Inflammatory macrophage treated with lipopolysaccharide for 4 hours (primary cell): Measurements from ENCODE around the gene CNNM3.
A peak's percentile ranks its signal among the peaks of the same experiment; 100 is the strongest.
"Not testable (repeated sequence)": the region's sequence is repeated elsewhere in the genome, so short reads cannot be mapped to it uniquely, and the experiment has no call there.

Experiments
- DNase-seq: peaks from one replicate; pipeline ENCODE4 v3.0.0-alpha.2; 2020

CNNM3 gene

DNA sequence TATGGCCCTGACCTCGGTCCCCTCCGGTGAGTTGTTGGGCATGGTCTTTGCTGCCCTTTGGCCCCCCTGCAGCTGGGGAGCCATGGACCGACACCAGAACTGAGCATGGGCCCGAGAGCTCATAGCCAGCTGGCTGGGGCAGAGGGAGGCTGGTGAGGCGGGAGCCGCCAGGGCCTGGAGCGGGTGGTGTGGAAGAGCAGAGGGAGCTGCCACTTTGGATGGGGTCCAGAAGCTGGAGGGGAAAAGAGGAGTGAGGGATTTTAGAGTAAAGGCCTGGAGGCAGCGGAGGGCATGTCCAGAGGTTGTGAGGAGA lies 16.5 kb upstream of the CNNM3 start:
- DNase-seq, result no peak

DNA sequence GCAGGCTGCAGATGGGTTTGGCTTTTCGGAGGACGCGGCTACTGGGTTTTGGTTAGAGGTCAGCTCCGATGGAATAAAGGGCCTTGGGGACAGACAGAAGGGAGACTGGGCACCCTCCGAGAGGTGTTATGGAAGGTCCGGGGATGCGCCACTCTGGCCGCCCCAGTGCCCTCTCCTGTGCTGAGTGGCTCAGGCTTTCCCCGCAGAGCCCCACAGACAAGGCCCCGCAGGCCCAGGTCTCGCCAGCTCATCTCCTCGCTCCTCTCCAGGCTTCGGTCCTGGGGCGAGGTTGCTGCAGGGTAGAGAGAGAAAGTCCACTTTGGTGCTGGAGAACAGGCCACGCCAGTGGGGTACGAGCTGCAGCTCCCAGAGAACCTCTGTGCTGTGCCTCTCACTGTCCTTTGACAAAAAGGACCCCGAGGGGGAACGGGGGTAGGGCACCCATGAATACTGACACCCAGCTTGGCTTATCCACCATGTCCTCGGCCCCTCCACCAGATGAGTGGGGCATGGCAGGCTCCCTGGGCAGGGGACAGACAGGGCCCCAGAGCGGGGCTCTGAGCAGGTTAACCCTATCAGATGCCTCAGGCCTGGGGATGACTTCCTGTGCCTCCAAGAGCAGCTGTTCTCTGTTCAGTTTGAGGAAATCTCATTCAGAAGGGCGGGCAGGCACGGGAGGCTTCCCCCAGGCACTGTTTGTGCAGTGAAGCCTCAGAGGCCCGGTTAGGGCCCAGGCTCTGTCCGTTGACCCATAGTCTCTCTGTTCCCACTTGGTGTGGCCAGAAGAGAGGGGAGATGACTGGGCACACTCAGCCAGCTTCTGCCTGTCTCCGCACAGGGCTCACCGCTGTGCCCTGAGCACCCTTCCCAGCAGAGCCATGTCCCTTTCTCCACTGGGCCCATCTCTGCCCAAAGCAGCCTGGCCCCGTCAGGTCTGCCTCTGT lies 15.7 kb upstream of the CNNM3 start:
- DNase-seq, result no peak

DNA sequence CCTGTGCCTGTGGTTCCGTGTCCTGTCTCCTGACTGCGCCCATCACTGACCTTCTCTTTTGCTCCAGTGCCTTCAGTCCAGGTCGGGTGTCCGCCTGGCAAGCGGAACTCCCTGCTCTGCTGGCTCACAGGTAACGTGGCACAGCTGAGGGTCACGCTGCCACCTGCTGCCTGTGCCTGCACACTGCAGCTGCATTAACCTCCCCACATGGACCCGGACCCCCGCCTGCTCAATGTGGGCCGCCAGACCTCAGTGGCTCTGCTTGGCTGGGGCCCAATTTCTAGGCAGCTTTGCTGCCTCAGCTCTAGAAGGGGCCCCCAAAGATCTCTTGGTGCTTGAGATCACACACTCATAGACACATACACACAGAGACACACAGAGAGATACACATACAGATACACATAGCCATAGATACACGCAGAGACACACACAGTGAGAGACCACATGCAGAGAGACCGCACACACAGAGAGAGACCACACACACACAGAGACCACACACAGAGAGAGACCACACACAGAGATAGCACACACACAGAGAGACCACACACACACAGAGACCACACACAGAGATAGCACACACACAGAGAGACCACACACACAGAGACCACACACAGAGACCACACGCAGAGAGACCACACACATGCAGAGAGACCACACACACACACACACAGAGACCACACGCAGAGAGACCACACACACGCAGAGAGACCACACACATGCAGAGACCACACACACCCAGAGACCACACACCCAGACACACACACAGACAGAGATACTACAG lies 14.9 kb upstream of the CNNM3 start:
- peak; percentile 54 for DNase-seq

DNA sequence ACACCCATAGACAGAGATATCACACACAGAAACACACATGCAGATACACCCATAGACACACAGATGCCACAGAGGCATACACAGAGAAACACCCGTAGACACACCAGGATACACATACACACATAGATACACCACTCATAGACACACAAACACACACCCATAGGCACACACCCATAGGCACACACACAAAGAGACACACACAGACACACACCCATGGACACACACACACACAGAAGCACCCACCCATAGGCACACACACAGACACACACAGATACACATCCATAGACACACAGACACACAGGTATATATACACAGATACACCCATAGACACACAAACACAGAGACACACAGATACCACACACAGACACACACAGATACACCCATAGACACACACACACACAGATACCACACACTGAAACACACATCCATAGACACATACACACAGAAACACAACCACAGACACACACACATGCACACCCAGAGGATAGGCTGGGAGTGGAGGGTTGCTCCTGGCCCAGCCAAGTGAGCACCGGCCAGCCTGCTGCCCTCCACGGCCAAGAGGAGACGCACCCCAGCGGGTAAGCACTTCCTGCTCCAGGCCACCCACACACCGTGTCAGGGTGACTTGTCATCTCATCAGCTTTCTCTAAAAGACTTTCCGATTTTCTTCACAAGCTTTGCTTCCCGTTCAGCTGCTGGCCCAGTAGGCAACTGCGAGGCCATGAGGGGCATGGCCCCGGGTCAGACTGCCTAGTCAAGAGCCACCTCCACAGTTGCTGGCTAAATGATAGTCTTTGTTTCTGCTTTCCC lies 14.1 kb upstream of the CNNM3 start:
- peak; percentile 93 for DNase-seq

DNA sequence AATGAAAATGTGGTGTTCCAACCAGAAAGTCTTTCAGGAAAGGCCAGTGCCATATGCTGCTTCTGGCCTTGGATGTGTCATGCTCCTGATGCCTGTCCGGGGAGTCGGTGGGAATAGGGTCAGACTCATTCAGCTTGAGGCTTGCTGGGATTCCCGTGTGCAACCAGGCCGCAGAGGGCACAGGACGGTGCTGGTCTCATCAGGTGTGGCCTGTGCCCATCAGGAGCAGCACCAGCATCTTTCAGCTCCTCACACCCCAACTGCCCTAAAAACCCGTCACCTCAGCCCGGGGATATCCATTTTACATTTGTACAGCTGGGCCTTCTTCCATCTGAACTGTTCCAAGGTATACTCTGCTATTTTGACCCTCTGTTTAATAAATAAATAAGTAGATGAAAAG lies 13.3 kb upstream of the CNNM3 start:
- no peak for DNase-seq

DNA sequence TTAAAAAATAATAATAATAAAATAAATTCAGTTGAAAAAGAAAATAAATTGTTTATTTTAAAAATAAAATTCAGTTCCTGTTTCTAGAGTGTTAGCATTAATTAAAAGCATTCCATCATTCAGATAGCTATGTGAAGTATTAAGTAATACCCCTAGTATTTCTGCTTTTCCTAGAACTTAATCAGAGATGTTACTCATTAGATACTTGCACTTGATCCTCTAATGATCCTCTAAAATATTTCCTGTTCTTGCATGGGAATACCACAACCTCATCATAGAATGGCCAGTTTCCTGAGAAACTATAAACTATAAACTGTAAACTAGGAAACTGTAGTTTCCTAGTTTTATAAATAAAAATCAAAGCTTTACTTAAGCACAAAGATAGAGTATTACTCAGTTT lies 11.1 kb upstream of the CNNM3 start:
- peak; percentile 55 for DNase-seq

DNA sequence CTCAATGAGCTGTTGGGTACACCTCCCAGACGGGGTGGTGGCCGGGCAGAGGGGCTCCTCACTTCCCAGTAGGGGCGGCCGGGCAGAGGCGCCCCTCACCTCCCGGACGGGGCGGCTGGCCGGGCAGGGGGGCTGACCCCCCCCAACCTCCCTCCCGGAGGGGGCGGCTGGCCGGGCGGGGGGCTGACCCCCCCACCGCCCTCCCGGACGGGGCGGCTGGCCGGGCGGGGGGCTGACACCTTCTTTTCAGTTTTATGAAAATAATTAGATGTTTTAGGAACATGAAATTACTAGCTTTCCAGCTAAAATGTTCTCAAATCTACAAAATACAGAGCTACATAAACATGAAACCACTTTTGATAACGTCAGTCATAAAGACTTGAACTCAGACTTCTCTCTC lies 10.1 kb upstream of the CNNM3 start:
- DNase-seq, result not testable (repeated sequence)

DNA sequence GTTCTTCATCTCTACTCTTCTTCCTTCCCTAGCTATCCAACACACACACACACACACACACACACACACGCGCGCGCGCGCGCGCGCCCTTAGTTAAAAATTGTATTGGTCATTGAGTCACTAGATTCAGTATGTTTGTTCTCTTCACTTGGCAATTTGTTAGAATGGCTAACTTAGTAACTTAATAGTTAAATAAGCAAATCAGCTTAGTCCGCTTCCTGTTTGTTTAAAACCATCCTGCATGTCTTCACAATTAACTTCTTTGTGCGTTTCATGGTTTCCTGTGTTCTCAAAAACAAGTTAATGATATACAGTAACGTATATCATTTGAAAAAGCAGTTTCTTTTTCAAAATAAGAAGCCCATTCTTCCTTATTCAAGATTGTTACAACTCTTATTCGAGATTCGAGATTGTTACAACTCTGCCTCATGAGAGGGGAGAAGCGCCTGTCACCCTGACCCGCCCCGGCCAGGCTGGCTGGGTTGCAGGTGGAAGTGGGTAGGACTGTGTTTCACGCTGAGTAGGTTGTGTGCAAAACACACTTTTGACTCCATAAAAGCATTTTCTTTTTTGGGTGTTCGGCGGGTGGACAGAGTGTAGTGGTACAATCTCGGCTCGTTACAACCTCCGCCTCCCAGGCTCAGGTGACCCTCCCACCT lies 9.5 kb upstream of the CNNM3 start:
- DNase-seq, result no peak

DNA sequence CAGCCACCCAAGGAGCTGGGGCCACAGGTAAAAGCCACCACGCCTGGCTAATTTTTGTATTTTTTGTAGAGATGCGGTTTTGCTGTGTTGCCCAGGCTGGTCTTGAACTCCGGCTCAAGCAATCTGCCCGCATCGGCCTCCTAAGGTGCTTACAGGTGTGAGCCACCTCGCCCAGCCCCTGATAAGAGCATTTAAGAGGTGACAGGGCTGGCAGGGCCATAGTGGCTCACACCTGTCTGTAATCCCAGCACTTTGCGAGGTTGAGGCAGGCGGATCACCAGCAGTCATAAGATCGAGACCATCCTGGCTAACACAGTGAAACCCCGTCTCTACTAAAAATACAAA lies 9.0 kb upstream of the CNNM3 start:
- no peak for DNase-seq

DNA sequence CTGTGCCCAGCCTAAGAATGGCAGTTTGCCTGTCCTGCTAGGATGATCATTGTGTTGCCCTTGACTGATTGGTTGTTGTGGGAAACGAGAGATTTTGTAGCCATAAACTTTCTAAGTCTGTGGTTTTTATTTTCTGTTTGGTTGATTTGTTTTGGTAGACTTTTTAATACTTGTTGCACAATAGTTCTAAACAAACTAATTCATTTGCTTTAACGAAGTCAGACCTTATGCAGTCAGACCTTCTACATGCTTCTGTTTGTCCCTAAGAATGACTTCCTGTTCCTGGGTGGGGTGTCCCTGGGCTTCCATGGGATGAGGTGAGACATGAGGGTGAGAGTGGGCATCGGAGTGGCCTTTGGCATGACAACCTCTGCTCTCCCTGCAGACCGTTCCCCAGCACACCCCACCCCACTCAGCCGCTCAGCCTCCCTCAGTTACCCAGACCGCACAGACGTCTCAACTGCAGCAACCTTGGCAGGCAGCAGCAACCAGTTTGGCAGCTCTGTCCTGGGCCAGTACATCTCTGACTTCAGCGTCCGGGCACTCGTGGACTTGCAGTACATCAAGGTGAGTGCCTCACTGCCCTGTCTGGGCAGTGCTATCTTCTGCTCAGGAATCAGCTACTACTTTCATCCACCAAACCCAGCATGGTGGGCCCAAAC lies 7.8 kb upstream of the CNNM3 start:
- DNase-seq, result no peak

DNA sequence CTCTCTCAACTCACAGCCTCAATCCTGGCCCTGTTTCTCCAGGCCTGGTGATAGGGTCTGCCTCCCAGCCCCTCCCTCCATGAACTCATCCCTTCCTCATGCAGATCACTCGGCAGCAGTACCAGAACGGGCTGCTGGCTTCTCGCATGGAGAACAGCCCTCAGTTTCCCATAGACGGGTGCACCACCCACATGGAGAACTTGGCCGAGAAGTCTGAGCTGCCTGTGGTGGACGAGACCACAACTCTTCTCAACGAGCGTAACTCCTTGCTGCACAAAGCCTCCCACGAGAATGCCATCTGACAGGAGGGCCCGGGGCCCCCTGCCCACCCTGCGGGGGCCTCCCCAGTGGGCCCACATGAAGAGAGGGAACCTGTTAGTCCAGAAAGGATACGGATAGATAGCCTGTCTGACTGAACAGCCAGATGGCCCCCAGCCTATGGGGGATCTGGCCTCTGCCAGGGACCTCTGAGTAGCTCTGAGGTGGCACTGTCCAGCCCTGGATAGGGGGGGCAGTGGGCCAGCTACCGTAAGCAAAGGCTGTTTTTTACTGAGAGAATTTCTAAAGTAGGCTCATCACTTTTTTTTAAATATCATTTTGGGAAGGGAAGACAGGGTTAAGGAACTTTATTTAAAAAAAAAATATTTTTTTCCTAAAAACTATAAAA lies 6.7 kb upstream of the CNNM3 start:
- DNase-seq, result no peak

DNA sequence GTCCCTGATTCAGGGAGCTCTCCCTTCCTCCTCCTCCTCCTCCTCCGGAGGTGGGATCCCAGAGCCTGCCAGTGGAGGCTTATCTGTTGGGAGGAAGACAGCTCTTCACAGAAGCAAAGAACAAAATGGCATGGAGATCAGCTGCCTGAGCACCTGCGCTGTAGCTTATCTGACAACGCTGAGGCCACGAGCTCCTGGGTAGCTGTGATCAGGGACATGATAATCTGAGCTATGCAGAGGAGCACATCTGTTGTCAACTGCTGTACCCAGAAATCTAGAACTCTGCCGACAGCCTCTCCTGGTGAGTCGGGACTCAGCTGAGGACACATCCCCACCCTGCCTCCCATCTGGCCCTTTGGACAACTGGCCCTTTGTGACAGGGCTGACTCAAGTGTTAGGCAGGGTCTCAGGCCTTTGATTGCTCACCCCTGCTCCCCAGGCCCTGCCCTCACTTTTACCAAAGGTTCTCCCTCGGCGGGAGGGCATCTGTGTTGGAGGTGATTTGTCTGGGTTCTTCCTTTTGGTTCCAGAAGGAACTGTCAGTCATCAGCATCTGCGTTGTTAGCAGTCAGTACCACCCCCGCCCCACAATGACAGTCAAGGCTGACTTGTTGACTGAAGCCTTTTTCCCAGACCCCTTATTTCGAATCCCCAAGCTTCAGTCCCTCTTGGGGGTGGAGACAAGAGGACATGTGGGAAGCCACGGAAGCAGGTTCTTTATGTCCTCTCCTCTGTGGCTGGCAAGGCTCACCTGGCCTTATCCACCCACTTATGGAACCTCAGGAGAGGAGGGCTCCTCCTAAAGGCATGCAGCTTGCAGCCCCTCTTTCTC lies 5.9 kb upstream of the CNNM3 start:
- DNase-seq, result no peak

DNA sequence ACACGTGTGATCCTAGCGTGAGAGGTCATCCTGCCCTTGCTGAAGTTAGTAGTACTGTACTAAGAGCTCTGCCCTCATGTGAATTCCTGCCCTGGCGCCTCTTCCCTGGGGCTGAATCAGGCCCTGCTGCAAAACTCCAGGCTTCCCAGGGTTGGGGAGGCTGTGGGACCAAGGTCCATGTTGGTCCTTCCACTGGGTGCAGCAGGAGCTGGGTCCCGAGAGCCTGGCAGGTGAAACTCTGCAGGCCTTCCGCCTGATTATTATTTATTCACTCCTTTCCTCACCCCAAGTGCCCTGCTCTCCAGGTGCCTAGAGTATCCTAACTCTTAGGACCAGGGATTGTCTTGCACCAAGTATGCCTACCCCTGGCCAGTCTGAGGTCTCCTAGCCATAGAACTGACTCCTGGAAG lies 5.3 kb upstream of the CNNM3 start:
- no peak for DNase-seq

DNA sequence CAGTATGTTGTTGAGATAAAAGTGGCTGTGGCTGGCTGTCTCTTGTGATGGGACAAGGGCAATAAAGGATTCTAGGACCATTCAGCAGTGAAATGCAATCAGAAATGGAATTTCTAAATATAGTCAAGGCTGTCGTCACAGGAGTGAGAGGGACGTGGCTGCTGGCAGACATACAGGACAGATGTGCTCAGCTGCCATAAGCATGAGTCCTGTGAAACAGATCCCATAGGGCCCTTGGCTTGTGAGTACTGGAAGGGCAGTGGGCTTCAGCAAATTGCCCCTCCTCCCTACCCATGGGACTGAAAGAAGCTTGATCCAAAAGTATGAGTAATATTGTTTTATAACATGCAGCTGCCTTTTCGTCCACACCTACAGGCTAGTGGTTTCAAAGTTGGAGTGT lies 4.2 kb upstream of the CNNM3 start:
- no peak for DNase-seq

DNA sequence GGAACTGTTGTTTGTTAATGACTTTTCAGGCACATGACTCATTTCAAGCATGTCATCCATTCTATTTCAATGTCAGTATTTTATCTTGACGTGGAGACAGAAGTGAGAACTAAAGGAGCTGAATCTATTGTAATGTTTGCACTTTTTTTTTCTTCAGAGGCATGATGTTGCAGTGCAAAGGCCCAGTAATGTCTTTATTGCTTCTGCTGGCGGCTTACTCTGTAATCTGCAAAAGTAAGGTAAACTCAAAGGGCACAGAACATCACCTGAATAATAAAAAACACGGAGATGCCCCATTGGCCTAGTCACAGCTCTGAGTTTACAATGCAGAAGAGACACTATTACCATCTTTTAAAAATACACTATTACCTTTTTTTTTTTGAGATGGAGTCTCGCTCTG lies 2.4 kb upstream of the CNNM3 start:
- DNase-seq, result no peak

DNA sequence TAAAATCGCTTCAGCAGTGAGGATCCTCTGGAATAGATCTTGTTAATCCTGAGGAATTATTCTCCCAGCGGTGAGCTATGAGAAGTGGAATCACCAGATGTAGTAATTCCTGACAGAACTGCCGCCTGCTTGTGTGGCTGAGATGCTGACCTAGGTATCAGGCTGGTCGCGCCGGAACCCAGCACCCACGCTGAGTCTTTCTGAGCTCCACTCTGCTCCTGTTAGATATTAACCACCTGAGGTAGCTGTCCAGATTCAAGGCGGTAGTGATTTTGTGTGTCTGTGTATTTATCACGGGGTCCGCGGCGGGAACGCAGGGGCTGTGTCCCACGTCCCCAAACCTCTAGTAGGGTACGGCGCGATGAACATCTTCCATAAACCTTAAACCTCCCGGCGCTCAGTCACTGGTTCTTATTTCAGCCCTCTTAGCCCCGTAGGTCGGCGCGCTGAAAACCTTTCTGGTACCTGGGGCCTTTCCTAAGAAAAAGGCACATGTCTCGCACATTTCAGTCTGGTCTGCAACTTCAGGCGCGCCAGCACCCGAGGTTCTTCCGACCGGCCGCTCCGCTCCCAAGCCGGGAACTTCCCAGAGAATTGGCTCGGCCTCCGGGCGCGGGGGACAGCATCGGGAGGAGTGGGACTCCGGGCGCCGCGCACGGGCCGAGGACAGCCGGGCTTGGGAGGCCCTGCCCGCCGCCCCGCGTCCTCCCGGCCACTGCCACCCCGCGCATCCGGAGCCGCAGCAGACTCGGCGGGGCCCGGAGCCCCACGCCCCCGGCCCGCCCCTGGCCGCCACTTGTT lies 542 bp upstream of the CNNM3 start:
- no peak for DNase-seq

DNA sequence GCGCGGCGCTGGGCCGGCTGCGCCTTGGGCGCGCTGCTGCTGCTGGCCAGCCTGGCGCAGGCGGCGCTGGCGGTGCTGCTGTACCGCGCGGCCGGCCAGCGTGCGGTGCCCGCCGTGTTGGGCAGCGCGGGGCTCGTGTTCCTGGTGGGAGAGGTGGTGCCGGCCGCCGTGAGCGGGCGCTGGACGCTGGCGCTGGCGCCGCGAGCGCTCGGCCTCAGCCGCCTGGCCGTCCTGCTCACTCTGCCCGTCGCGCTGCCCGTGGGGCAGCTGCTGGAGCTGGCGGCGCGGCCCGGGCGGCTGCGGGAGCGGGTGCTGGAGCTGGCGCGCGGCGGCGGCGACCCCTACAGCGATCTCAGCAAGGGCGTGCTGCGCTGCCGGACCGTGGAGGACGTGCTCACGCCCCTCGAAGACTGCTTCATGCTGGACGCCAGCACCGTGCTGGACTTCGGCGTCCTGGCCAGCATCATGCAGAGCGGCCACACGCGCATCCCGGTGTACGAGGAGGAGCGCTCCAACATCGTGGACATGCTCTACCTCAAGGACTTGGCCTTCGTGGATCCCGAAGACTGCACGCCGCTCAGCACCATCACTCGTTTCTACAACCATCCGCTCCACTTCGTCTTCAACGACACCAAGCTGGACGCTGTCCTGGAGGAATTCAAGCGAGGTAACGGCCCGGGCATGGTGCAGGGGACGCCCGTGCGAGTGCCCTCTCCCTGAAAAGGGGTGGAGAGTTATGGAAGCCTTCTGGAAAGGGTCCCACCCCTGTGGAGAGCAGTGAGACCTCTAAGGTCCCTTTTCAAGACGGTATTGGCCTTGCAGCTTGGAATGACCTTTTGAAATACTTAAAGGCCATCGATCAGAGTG lies 1.0 kb downstream of the CNNM3 start:
- no peak for DNase-seq

DNA sequence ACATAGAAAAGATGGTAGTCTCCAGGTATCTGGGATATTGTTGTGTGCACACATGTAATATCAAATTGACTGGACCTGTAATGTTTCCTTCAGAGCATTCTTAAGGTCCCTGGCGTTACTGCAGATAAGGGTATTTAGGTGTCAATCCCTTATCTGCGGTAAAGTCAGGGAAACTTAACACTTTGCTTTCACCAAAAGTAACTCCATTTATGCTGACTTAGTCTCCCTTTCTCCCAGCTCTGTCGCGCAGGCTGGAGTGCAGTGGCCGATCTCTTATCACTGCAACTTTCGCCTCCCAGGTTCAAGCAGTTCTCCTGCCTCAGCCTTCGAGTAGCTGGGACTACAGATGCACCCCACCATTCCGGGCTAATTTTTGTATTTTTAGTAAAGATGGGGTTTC lies 1.8 kb downstream of the CNNM3 start:
- no peak for DNase-seq
